ENCODE measurements around the gene OPRD1.

Gene OPRD1

GRCh38 chr1:28900562-28900961 lies 88.6 kb downstream of the OPRD1 start:
- H4K20me1 ChIP-seq (ENCODE audit: insufficient read depth, low read length, poor library complexity, severe bottlenecking) = no peaks in the 10 kb centered on the region
- no peak overlapping the region for H3K4me3 ChIP-seq (ENCODE audit: low read length, poor library complexity, severe bottlenecking)
- H3K36me3 ChIP-seq (ENCODE audit: insufficient read depth, low read length) = no peaks in the 10 kb centered on the region
- H3K4me2 ChIP-seq (ENCODE audit: low read depth, low read length, poor library complexity, severe bottlenecking) = no peak overlapping the region
- peaks cover 19% of the 10 kb centered on the region for H3K4me1 ChIP-seq (ENCODE audit: insufficient read depth, low read length, poor library complexity, severe bottlenecking)
- TF ChIP-seq EZH2phosphoT487 (IDR thresholded peaks at IDR 0.05; ENCODE audit: borderline replicate concordance) = no peak
- no peak for TF ChIP-seq CTCF (conservative IDR thresholded peaks at IDR 0.05; ENCODE audit: low read length)
- no peak overlapping the region for H2AFZ ChIP-seq (ENCODE audit: low read length)
- no peak overlapping the region for H3K9ac ChIP-seq (ENCODE audit: low read depth, low read length, poor library complexity, severe bottlenecking)
- no peaks in the 10 kb centered on the region for H3K27me3 ChIP-seq (ENCODE audit: insufficient read depth, low read length, poor library complexity, severe bottlenecking)
- H3F3A ChIP-seq (ENCODE audit: low read depth) = no peaks in the 10 kb centered on the region
- 0 out of 2 replicates have a peak, but pooled peaks cover 2% of the 10 kb centered on the region for H3K9me3 ChIP-seq (ENCODE audit: insufficient read depth, low read depth, low read length)
- no peaks in the 10 kb centered on the region for H3K9me2 ChIP-seq (replicated peaks; ENCODE audit: low read depth, low read length)
- peaks cover 3% of the 10 kb centered on the region; the same call in 1 of the 2 replicates for H3K79me2 ChIP-seq (ENCODE audit: insufficient read depth, low read length)

- TF ChIP-seq EZH2phosphoT487 (IDR thresholded peaks at IDR 0.05; ENCODE audit: borderline replicate concordance) (no peak), CTCF (conservative IDR thresholded peaks at IDR 0.05; ENCODE audit: low read length) (no peak)
- Histone ChIP-seq H3F3A (ENCODE audit: low read depth) (no peaks in the 10 kb centered on the region), H3K36me3 (ENCODE audit: insufficient read depth, low read length) (no peaks in the 10 kb centered on the region), H3K4me2 (ENCODE audit: low read depth, low read length, poor library complexity, severe bottlenecking) (no peak overlapping the region), H3K9ac (ENCODE audit: low read depth, low read length, poor library complexity, severe bottlenecking) (no peak overlapping the region), H3K4me1 (ENCODE audit: insufficient read depth, low read length, poor library complexity, severe bottlenecking) (peaks cover 17% of the 10 kb centered on the region), H4K20me1 (ENCODE audit: insufficient read depth, low read length, poor library complexity, severe bottlenecking) (no peaks in the 10 kb centered on the region), H3K9me3 (ENCODE audit: insufficient read depth, low read depth, low read length) (0 out of 2 replicates have a peak, but pooled peaks cover 2% of the 10 kb centered on the region), H2AFZ (ENCODE audit: low read length) (no peak overlapping the region), H3K27me3 (ENCODE audit: insufficient read depth, low read length, poor library complexity, severe bottlenecking) (no peaks in the 10 kb centered on the region), H3K4me3 (ENCODE audit: low read length, poor library complexity, severe bottlenecking) (no peak overlapping the region), H3K9me2 (replicated peaks; ENCODE audit: low read depth, low read length) (no peaks in the 10 kb centered on the region), H3K79me2 (ENCODE audit: insufficient read depth, low read length) (no peaks in the 10 kb centered on the region)
These were observed 90.8 kb downstream of the OPRD1 start for GRCh38 chr1:28902738-28903137.

- Histone ChIP-seq H3F3A (ENCODE audit: low read depth) (no peaks in the 10 kb centered on the region), H3K4me1 (ENCODE audit: insufficient read depth, low read length, poor library complexity, severe bottlenecking) (no peaks in the 10 kb centered on the region), H4K20me1 (ENCODE audit: insufficient read depth, low read length, poor library complexity, severe bottlenecking) (no peaks in the 10 kb centered on the region), H3K4me3 (ENCODE audit: low read length, poor library complexity, severe bottlenecking) (no peak overlapping the region), H3K27me3 (ENCODE audit: insufficient read depth, low read length, poor library complexity, severe bottlenecking) (no peaks in the 10 kb centered on the region), H3K4me2 (ENCODE audit: low read depth, low read length, poor library complexity, severe bottlenecking) (no peak overlapping the region), H3K9ac (ENCODE audit: low read depth, low read length, poor library complexity, severe bottlenecking) (no peak overlapping the region), H3K9me3 (ENCODE audit: insufficient read depth, low read depth, low read length) (0 out of 2 replicates have a peak, but pooled peaks cover 2% of the 10 kb centered on the region), H2AFZ (ENCODE audit: low read length) (no peak overlapping the region), H3K79me2 (ENCODE audit: insufficient read depth, low read length) (no peaks in the 10 kb centered on the region), H3K36me3 (ENCODE audit: insufficient read depth, low read length) (no peaks in the 10 kb centered on the region), H3K9me2 (replicated peaks; ENCODE audit: low read depth, low read length) (no peaks in the 10 kb centered on the region)
- TF ChIP-seq CTCF (conservative IDR thresholded peaks at IDR 0.05; ENCODE audit: low read length) (no peak), EZH2phosphoT487 (IDR thresholded peaks at IDR 0.05; ENCODE audit: borderline replicate concordance) (no peak)
These were observed 94.1 kb downstream of the OPRD1 start for GRCh38 chr1:28905921-28906666.

Measured in Loucy (cell line).